ENCODE data around the gene ASCC3.

- TF ChIP-seq CTCF (IDR thresholded peaks at IDR 0.05), result no peak
- no peak for TF ChIP-seq EZH2phosphoT487 (IDR thresholded peaks at IDR 0.05)
These were observed 168.1 kb downstream of the ASCC3 start for GRCh38 chr6:100712997-100713396.

Measured in neural progenitor cell (in vitro differentiated cells).